OCI-LY3 (cell line): Measurements from ENCODE around the gene CDV3.
"Not testable (repeated sequence)": the region's sequence is repeated elsewhere in the genome, so short reads cannot be mapped to it uniquely, and the experiment has no call there.

Experiments used
- CTCF ChIP-seq: fragments of 200-600, 300-600 bp; sonication (generic); IDR thresholded peaks from 2 replicates; pipeline ENCODE4 v1.5.1; 2014; ENCODE audit warnings: antibody characterized with exemption, low read length, low read depth
- EZH2phosphoT487 ChIP-seq: fragments of 200-600 bp; shearing (Covaris generic); IDR thresholded peaks from 2 replicates; pipeline ENCODE4 v1.6.1; 2018; ENCODE audit warnings: antibody characterized with exemption, mixed run types, low read depth

- not testable (repeated sequence) for TF ChIP-seq CTCF, EZH2phosphoT487
Observed at GRCh38 chr3:133551589-133551988, 21.9 kb upstream of the CDV3 start.
